IMR-90 (cell line): ENCODE measurements around the gene MMP26. TPM values are rescaled to one million over a fixed set of nuclear protein-coding genes. Genes with fewer than 3 reads are reported as not detected.

Experiments
- ATAC-seq: fragments of 200-7000 bp; cut with Tn5 transposase; 2 replicates; pipeline ENCODE4 v1.9.1; 2020; ENCODE audit warnings: low read depth, mild to moderate bottlenecking, moderate library complexity
- BruUV-seq: library from RNA; stranded (reverse); fragments of 400-500 nt; replicated peaks from 2 replicates; lab custom pipeline; 2021; lab: Mats Ljungman, UMichigan
- CTCF ChIA-PET: fragments of 300-600 bp; formaldehyde crosslinking; extraction: SDS; loops from one replicate; lab custom pipeline; 2021; ENCODE audit warnings: antibody characterized with exemption; lab: Yijun Ruan, JAX
- POLR2A ChIA-PET: fragments of 300-600 bp; sonication (Branson Sonifier 250); formaldehyde crosslinking; loops from one replicate; lab custom pipeline; 2022; ENCODE audit warnings: antibody characterized with exemption; ENCODE audit not compliant: unreplicated experiment; lab: Charles Lee
- DNase-seq: peaks from one replicate; pipeline ENCODE4 v3.0.0; 2013
- H2AFZ ChIP-seq: replicated peaks from 2 replicates; pipeline ENCODE3; 2013; ENCODE audit warnings: low read length, mild to moderate bottlenecking; ENCODE audit not compliant: poor library complexity
- H2AK5ac ChIP-seq: 2 replicates; pipeline ENCODE4 v1.6.1; 2013; ENCODE audit warnings: low read depth, low read length, inconsistent platforms
- H2AK9ac ChIP-seq: replicated peaks from 2 replicates; pipeline ENCODE3; 2013; ENCODE audit warnings: mild to moderate bottlenecking, low read depth, low read length, moderate library complexity; ENCODE audit not compliant: poor library complexity
- H2BK120ac ChIP-seq: 2 replicates; pipeline ENCODE4 v1.6.1; 2013; ENCODE audit warnings: low read depth, low read length, inconsistent platforms
- H2BK15ac ChIP-seq: 3 replicates; pipeline ENCODE4 v1.6.1; 2013; ENCODE audit warnings: low read depth, low read length, inconsistent platforms
- H2BK20ac ChIP-seq: 2 replicates; pipeline ENCODE4 v1.6.1; 2013; ENCODE audit warnings: low read depth, mild to moderate bottlenecking, inconsistent platforms, low read length, moderate library complexity
- H2BK5ac ChIP-seq: 2 replicates; pipeline ENCODE4 v1.6.1; 2013; ENCODE audit warnings: mild to moderate bottlenecking, low read depth, low read length, inconsistent platforms; ENCODE audit not compliant: poor library complexity, severe bottlenecking
- H3K14ac ChIP-seq: replicated peaks from 2 replicates; pipeline ENCODE4 v1.6.1; 2013; ENCODE audit warnings: low read depth, low read length, inconsistent platforms
- H3K18ac ChIP-seq: 2 replicates; pipeline ENCODE4 v1.6.1; 2013; ENCODE audit warnings: low read depth, low read length, control low read depth
- H3K23ac ChIP-seq: 2 replicates; pipeline ENCODE4 v1.6.1; 2013; ENCODE audit warnings: low read depth, low read length, inconsistent platforms
- H3K27ac ChIP-seq: 2 replicates; pipeline ENCODE4 v1.5.1; 2013; ENCODE audit warnings: mild to moderate bottlenecking, control low read depth, low read length; ENCODE audit not compliant: insufficient read depth
- H3K27me3 ChIP-seq: 2 replicates; pipeline ENCODE4 v1.6.1; 2013; ENCODE audit warnings: low read length; ENCODE audit not compliant: control insufficient read depth, insufficient read depth
- H3K36me3 ChIP-seq: 2 replicates; pipeline ENCODE4 v1.6.1; 2013; ENCODE audit warnings: low read length, mixed read lengths; ENCODE audit not compliant: control insufficient read depth, insufficient read depth
- H3K4ac ChIP-seq: 2 replicates; pipeline ENCODE4 v1.6.1; 2013; ENCODE audit warnings: low read depth, low read length, inconsistent platforms
- H3K4me1 ChIP-seq: 2 replicates; pipeline ENCODE4 v1.6.1; 2013; ENCODE audit warnings: low read length, mixed read lengths; ENCODE audit not compliant: control insufficient read depth, insufficient read depth
- H3K4me2 ChIP-seq: 2 replicates; pipeline ENCODE4 v1.6.1; 2013; ENCODE audit warnings: low read depth, mild to moderate bottlenecking, control low read depth, low read length, moderate library complexity
- H3K4me3 ChIP-seq: 2 replicates; pipeline ENCODE4 v1.5.1; 2013; ENCODE audit warnings: low read depth, mild to moderate bottlenecking, control low read depth, low read length, moderate library complexity; ENCODE audit not compliant: insufficient read depth
- H3K56ac ChIP-seq: 2 replicates; pipeline ENCODE4 v1.6.1; 2013; ENCODE audit warnings: low read length, inconsistent platforms; ENCODE audit not compliant: insufficient read depth; ENCODE audit errors: extremely low read depth
- H3K79me1 ChIP-seq, 2 experiments: 2 replicates each; pipeline ENCODE4 v1.6.1; 2013; ENCODE audit warnings: low read length in 2 of 2, inconsistent platforms in 1 of 2, low read depth in 1 of 2
- H3K9ac ChIP-seq: 2 replicates; pipeline ENCODE4 v1.6.1; 2013; ENCODE audit warnings: low read depth, low read length, control low read depth
- H3K9me1 ChIP-seq: 2 replicates; pipeline ENCODE4 v1.6.1; 2013; ENCODE audit warnings: low read length, inconsistent platforms; ENCODE audit not compliant: insufficient read depth
- H3K9me3 ChIP-seq: 2 replicates; pipeline ENCODE4 v1.6.1; 2013; ENCODE audit warnings: low read length; ENCODE audit not compliant: control insufficient read depth, insufficient read depth
- H4K20me1 ChIP-seq: 2 replicates; pipeline ENCODE4 v1.6.1; 2013; ENCODE audit warnings: low read length, inconsistent platforms; ENCODE audit not compliant: insufficient read depth
- H4K5ac ChIP-seq: 2 replicates; pipeline ENCODE4 v1.6.1; 2013; ENCODE audit warnings: mild to moderate bottlenecking, low read depth, low read length, control low read depth
- H4K8ac ChIP-seq, 2 experiments: 2 replicates each; pipeline ENCODE4 v1.6.1; 2013; ENCODE audit warnings: low read depth in 2 of 2, low read length in 2 of 2, control low read depth in 1 of 2, inconsistent platforms in 1 of 2
- H4K91ac ChIP-seq: 2 replicates; pipeline ENCODE4 v1.6.1; 2013; ENCODE audit warnings: low read depth, low read length, inconsistent platforms; ENCODE audit not compliant: insufficient read depth
- BHLHE40 ChIP-seq: fragments of 150-350 bp; IDR thresholded peaks from 2 replicates; pipeline ENCODE4 v1.6.1; 2016; ENCODE audit warnings: mild to moderate bottlenecking, low read depth, low read length
- CEBPB ChIP-seq: IDR thresholded peaks from 2 replicates; pipeline ENCODE4 v1.6.1; 2012; ENCODE audit warnings: low read depth, low read length, improper control_type of control experiment
- CHD1 ChIP-seq: IDR thresholded peaks from 2 replicates; pipeline ENCODE4 v1.6.1; 2012; ENCODE audit warnings: low read depth, low read length, improper control_type of control experiment
- FOS ChIP-seq: fragments of 150-350 bp; IDR thresholded peaks from 2 replicates; pipeline ENCODE4 v1.6.1; 2016; ENCODE audit warnings: low read depth, low read length
- MAFK ChIP-seq: IDR thresholded peaks from 2 replicates; pipeline ENCODE4 v1.6.1; 2012; ENCODE audit warnings: low read depth, low read length, improper control_type of control experiment
- MAZ ChIP-seq: IDR thresholded peaks from 2 replicates; pipeline ENCODE4 v1.6.1; 2012; ENCODE audit warnings: low read depth, mild to moderate bottlenecking, low read length, improper control_type of control experiment, moderate library complexity, borderline replicate concordance
- MXI1 ChIP-seq: IDR thresholded peaks from 2 replicates; pipeline ENCODE4 v1.6.1; 2012; ENCODE audit warnings: low read depth, mild to moderate bottlenecking, low read length, moderate library complexity, borderline replicate concordance
- NFE2L2 ChIP-seq: fragments of 150-350 bp; IDR thresholded peaks from 2 replicates; pipeline ENCODE4 v1.6.1; 2016; ENCODE audit warnings: low read depth, mild to moderate bottlenecking, low read length
- POLR2A ChIP-seq: IDR thresholded peaks from 2 replicates; pipeline ENCODE4 v1.6.1; 2012; ENCODE audit warnings: mild to moderate bottlenecking, low read depth, low read length
- RAD21 ChIP-seq: IDR thresholded peaks from 2 replicates; pipeline ENCODE4 v1.6.1; 2012; ENCODE audit warnings: low read length, improper control_type of control experiment
- RCOR1 ChIP-seq: IDR thresholded peaks from 2 replicates; pipeline ENCODE4 v1.6.1; 2012; ENCODE audit warnings: mild to moderate bottlenecking, low read length, improper control_type of control experiment; ENCODE audit not compliant: insufficient replicate concordance
- RFX5 ChIP-seq: IDR thresholded peaks from 2 replicates; pipeline ENCODE4 v1.8.0; 2012; ENCODE audit warnings: low read depth, mild to moderate bottlenecking, low read length, moderate library complexity
- SMC3 ChIP-seq: fragments of 150-350 bp; IDR thresholded peaks from 2 replicates; pipeline ENCODE4 v1.6.1; 2016; ENCODE audit warnings: low read depth, mild to moderate bottlenecking, antibody characterized with exemption, low read length, moderate library complexity
- WGBS, 2 experiments: methylation state at CpG; one replicate each; pipeline versions ENCODE4 v1.1.5 to v1.1.7; 2013; ENCODE audit warnings: missing lambda C conversion rate in 2 of 2; ENCODE audit not compliant: insufficient read length in 1 of 2; ENCODE audit errors: extremely low coverage in 2 of 2; 5-methylcytosine and 5-hydroxymethylcytosine counted together
- dilution Hi-C: fragments of 300-500 bp; cut with HindIII; formaldehyde crosslinking; loops from one replicate; pipeline ENCODE4 v1.14.3; 2018; ENCODE audit warnings: low sequenced_read_pairs; ENCODE audit not compliant: unreplicated experiment
- in situ Hi-C: fragments of 300-500 bp; cut with MboI; formaldehyde crosslinking; loops from 3 replicates; pipeline ENCODE4 v1.14.3; 2019; ENCODE audit warnings: low sequenced_read_pairs, inconsistent platforms, mixed read lengths
- intact Hi-C: fragments of 100-400 bp; cut with micrococcal nuclease; formaldehyde crosslinking; loops from 2 replicates; pipeline ENCODE4 v1.10.0; 2022
- polyA plus RNA-seq, 3 experiments: library from polyadenylated mRNA; depleted of rRNA; stranded (reverse); fragments of >200 nt; gene quantifications; 2 replicates each; pipeline ENCODE4 v1.2.3, GENCODE V29; 2012; ENCODE audit warnings: low replicate concordance in 1 of 3
- total RNA-seq: library from RNA; depleted of rRNA; stranded (reverse); fragments of >200 nt; gene quantifications from 2 replicates; pipeline ENCODE4 v1.2.3, GENCODE V29; 2012
- TF ChIP-seq, protein P1 (sequence below): conservative IDR thresholded peaks from 2 replicates; pipeline ENCODE4 v1.5.1; 2012; ENCODE audit warnings: mild to moderate bottlenecking, low read depth, low read length, improper control_type of control experiment
- TF ChIP-seq, protein P2 (sequence below): fragments of 150-350 bp; IDR thresholded peaks from 2 replicates; pipeline ENCODE4 v1.6.1; 2017; ENCODE audit warnings: mild to moderate bottlenecking, antibody characterized with exemption, low read length, low read depth
- TF ChIP-seq, protein P3 (sequence below): fragments of 150-350 bp; IDR thresholded peaks from 2 replicates; pipeline ENCODE4 v1.6.1; 2016; ENCODE audit warnings: low read depth, mild to moderate bottlenecking, low read length, moderate library complexity, borderline replicate concordance

The MMP26 gene
- total and polyA plus RNA-seq, 2 of the 4 experiments (the other 2 are of a cell fraction), result not detected

DNA sequence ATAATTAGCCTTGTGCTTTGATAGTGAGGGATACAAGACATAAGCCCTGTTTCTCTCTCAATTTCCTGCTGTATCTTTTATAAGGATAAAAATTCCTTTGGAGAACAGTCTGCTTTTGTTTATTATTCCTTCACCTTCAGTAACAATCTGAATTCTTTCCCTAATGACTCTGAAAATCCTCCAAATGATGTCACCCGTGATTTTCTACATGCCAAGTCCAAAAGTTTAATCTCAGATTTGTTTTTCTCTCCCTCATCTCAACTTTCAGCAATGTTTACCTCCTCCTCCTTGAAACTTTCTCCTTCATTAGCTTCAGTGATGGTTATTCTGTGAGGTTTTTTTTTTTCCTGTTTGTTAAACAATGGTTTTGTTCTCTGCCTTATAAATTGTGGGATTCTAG is 9.1 kb upstream of the MMP26 start:
- H3K23ac ChIP-seq, result no peak overlapping the region
- H2BK20ac ChIP-seq, result no peak overlapping the region
- H3K27ac ChIP-seq, result no peak overlapping the region
- H3K9me1 ChIP-seq, result no peaks in the 10 kb centered on the region
- no peaks in the 10 kb centered on the region for H4K20me1 ChIP-seq
- H3K36me3 ChIP-seq, result no peaks in the 10 kb centered on the region
- H3K27me3 ChIP-seq, result no peaks in the 10 kb centered on the region
- H2AK9ac ChIP-seq, result no peak overlapping the region
- no peak overlapping the region for H4K5ac ChIP-seq
- no peak overlapping the region for H4K8ac ChIP-seq
- H3K9ac ChIP-seq, result no peak overlapping the region
- no peak overlapping the region for H4K91ac ChIP-seq
- H3K79me1 ChIP-seq, result no peaks in the 10 kb centered on the region
- POLR2A ChIA-PET, result no interaction called here
- no peak overlapping the region for H3K4me3 ChIP-seq
- no peak for TF ChIP-seq RAD21
- no peak for TF ChIP-seq MXI1
- no peak for TF ChIP-seq RCOR1
- no peak for TF ChIP-seq POLR2A
- TF ChIP-seq RFX5, result no peak
- TF ChIP-seq FOS, result no peak
- TF ChIP-seq CEBPB, result no peak
- TF ChIP-seq, protein P1, sequence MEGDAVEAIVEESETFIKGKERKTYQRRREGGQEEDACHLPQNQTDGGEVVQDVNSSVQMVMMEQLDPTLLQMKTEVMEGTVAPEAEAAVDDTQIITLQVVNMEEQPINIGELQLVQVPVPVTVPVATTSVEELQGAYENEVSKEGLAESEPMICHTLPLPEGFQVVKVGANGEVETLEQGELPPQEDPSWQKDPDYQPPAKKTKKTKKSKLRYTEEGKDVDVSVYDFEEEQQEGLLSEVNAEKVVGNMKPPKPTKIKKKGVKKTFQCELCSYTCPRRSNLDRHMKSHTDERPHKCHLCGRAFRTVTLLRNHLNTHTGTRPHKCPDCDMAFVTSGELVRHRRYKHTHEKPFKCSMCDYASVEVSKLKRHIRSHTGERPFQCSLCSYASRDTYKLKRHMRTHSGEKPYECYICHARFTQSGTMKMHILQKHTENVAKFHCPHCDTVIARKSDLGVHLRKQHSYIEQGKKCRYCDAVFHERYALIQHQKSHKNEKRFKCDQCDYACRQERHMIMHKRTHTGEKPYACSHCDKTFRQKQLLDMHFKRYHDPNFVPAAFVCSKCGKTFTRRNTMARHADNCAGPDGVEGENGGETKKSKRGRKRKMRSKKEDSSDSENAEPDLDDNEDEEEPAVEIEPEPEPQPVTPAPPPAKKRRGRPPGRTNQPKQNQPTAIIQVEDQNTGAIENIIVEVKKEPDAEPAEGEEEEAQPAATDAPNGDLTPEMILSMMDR, result no peak
- TF ChIP-seq, protein P2, sequence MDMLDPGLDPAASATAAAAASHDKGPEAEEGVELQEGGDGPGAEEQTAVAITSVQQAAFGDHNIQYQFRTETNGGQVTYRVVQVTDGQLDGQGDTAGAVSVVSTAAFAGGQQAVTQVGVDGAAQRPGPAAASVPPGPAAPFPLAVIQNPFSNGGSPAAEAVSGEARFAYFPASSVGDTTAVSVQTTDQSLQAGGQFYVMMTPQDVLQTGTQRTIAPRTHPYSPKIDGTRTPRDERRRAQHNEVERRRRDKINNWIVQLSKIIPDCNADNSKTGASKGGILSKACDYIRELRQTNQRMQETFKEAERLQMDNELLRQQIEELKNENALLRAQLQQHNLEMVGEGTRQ, result no peak
- no peak for TF ChIP-seq MAFK
- TF ChIP-seq, protein P3, sequence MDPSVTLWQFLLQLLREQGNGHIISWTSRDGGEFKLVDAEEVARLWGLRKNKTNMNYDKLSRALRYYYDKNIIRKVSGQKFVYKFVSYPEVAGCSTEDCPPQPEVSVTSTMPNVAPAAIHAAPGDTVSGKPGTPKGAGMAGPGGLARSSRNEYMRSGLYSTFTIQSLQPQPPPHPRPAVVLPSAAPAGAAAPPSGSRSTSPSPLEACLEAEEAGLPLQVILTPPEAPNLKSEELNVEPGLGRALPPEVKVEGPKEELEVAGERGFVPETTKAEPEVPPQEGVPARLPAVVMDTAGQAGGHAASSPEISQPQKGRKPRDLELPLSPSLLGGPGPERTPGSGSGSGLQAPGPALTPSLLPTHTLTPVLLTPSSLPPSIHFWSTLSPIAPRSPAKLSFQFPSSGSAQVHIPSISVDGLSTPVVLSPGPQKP, result no peak
- no peak for TF ChIP-seq MAZ
- no peak for TF ChIP-seq BHLHE40
- no peak for TF ChIP-seq CHD1
- no peak for TF ChIP-seq NFE2L2
- TF ChIP-seq SMC3, result no peak
- no peak overlapping the region for H3K18ac ChIP-seq
- intact Hi-C loops, result no loop called here
- ATAC-seq (no peak), DNase-seq (peak; percentile 52)
- peak overlapping the region; percentile 52 for H3K4me2 ChIP-seq
- H3K56ac ChIP-seq, result no peak overlapping the region
- H2BK15ac ChIP-seq, result no peak overlapping the region
- in situ Hi-C loops, result no loop called here
- no peak overlapping the region for H2AFZ ChIP-seq
- H2BK5ac ChIP-seq, result no peak overlapping the region
- no peak overlapping the region for H2AK5ac ChIP-seq
- CTCF ChIA-PET, result no interaction called here
- dilution Hi-C loops, result no loop called here
- no peak overlapping the region for H3K14ac ChIP-seq
- no peak overlapping the region for H3K4ac ChIP-seq
- no TSS peak for BruUV-seq
- WGBS, 2 experiments, result no CpG with 5 or more reads among the region's 1 CpG
- peaks cover 2% of the 10 kb centered on the region for H3K4me1 ChIP-seq
- no peak overlapping the region for H2BK120ac ChIP-seq
- no peaks in the 10 kb centered on the region for H3K9me3 ChIP-seq
